GM12801 (cell line): ENCODE data around the gene FITM2.

Experiments used
- CTCF ChIP-seq: IDR thresholded peaks from one replicate; pipeline ENCODE4 v1.5.1; 2011; ENCODE audit warnings: control low read depth; ENCODE audit not compliant: insufficient read length; ENCODE audit errors: extremely low read depth

FITM2 gene

GRCh38 chr20:44354979-44355497 is 44.0 kb upstream of the FITM2 start:
- TF ChIP-seq CTCF = no peak

- TF ChIP-seq CTCF = no peak
These were observed 39.6 kb upstream of the FITM2 start for GRCh38 chr20:44350567-44350966.

GRCh38 chr20:44349349-44349748 is 38.3 kb upstream of the FITM2 start:
- no peak for TF ChIP-seq CTCF

GRCh38 chr20:44348168-44348659 is 37.2 kb upstream of the FITM2 start:
- no peak for TF ChIP-seq CTCF

GRCh38 chr20:44345147-44345546 is 34.1 kb upstream of the FITM2 start:
- TF ChIP-seq CTCF = no peak

GRCh38 chr20:44344723-44345122 is 33.7 kb upstream of the FITM2 start:
- TF ChIP-seq CTCF = no peak

GRCh38 chr20:44343162-44343675 is 32.2 kb upstream of the FITM2 start:
- TF ChIP-seq CTCF = no peak

- TF ChIP-seq CTCF = no peak
These were observed 31.2 kb upstream of the FITM2 start for GRCh38 chr20:44342248-44342647.
